Limb (tissue), 2 donors: Measurements from ENCODE around the gene ZDHHC14.
"Not testable (repeated sequence)": the region's sequence is repeated elsewhere in the genome, so short reads cannot be mapped to it uniquely, and the experiment has no call there.

Experiments
- DNase-seq, 2 donors: peaks; one replicate each; pipeline ENCODE4 v3.0.0-alpha.2; 2016; ENCODE audit errors: extremely low spot score in 2 of 2

ZDHHC14 gene

DNA sequence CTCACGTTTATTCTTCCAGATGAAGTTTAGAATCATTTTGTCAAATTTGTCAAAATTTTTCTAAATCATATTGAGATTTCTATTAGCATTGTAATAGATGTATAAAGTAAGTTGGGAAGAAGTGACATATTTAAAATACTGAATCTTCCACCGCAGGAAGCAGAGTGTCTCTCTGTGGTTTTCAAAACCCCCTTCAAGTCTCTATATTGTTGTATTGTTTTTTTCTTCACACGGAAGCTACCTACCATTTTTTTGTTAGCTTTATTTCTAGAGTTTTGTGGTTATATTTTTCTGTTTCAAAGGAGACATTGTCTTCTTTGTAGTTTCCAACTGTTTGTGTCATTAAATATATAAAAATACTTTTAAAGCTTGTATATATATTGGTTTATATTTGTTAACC lies 188.6 kb downstream of the ZDHHC14 start:
- DNase-seq, result no peak

DNA sequence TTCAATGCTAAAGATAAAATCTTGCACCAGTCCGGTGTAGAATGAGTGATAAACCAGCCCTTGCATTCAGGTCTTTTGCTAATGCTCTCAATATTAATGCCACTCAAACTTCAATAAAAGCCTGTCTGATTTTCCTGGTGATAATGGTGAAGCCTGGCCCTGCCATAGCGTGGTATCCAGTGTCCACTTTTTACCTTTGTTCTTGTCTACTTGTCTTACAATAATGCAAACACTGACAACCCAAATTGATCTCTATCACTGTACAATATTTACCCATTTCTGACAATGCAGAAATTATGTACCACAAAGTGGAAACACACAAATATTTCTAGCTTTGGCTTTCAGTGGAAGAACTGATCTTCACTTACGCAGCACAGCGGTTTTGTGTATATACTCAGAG lies 189.1 kb downstream of the ZDHHC14 start:
- DNase-seq, result no peak

DNA sequence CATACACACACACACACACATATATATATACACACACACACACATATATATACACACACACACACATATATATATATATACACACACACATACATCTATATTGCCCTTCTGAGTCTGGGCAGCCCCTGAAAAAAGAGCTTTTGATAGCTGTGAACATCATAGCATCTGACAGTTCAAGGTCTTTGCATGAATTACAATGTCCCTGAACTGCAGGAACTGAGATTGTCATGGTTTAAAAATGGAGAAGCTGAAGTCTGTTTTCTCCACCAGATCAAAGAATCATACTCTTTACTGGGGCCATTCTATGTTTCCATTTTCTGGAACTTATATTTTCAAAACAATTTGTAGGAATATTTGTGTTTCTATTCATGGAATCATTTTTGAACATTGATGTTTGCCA lies 189.8 kb downstream of the ZDHHC14 start:
- no peak for DNase-seq

DNA sequence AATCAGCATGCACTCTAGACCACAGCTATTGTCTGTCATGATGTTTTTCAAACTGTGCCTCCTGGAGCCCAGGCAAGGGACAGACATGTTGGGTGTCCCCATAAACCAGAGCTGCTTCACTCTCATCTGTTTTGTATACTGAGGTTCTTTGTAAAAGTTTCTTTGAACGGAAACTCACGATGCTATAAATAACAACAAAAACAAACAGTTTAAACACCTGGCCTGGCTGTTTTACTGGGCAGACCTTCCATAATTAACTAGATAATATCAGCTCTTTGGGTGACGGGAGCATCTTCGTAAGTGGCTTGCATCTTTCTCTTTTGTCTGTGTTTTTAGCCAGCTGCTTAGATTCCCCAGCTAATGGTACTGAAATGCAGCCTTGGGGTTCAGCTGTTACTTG lies 190.3 kb downstream of the ZDHHC14 start:
- no peak for DNase-seq

DNA sequence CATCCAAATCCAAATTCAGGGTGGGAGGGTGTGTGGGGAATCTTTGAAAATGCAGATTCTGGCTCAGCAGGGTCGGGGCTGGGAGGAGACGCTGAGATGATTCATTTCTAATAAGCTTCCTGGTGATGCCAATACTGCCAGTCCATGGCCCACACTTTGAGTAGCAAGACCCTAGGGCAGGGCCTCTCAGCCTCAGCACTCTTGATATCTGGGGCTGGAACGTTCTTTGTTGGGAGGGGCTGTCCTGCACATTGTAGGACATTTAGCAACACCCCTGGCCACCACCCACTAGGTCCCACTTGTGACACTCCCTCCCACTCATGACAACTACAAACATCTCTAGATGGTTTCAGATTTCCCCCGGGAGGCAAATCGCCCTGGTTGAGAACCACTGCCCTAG lies 191.0 kb downstream of the ZDHHC14 start:
- DNase-seq, result no peak

DNA sequence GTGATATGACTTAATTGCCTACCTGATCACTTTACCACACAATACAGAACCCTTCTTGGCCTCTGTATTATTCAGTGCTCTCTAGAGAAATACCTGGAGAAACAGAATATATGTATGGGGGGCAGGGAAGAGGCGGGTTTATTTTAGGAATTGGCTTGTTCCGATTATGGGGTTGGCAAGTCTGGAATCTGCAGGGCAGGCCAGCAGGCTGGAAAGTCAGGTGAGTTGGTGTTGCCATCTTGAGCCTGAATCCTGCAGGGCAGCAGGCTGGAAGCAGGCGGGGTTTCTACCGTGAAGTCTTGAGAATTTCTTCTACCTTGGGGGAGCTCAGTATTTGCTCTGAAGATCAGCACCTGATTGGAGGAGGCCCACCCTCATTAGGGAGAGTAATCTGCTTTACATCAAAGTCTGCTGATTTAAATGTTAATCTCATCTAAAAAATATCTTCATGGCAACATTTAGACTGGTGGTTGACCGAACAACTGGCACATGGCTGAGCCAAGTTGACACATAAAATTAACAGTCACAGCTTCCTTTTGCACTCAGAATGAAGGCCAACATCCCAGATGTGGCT lies 193.9 kb downstream of the ZDHHC14 start:
- no peak for DNase-seq

DNA sequence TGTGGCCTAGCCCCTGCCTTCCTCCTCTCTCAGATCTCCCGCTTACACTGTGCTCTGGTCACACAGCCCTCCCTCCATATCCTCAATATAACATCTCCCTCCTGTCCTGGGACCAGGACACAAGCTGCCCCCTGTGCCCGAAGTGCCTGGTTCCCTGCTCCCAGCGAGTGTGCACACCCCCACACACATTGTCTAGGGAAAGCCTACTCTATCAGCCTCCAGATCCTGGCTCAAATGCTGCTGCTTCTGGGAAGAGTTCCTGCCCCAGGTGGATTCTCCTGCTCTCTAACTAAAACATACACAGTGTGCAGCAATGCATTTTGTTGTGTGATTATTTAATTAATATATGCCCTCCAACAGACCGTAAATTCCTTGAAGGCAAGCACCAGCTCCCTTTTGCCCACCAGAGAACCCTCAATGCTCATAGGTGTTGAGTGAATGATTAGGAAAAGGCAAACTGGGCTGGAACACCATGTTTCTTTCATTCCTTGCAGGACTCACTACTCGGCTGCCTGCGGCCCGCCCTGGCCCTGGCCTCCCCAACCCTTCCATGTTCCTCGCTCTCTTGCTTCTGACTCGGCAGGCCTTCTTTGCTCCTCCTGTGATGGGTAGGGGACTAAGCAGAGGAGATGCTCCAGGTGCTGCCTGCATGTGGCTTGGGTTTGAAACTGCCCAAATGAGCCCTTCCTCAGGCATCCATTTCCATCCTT lies 194.6 kb downstream of the ZDHHC14 start:
- no peak for DNase-seq

DNA sequence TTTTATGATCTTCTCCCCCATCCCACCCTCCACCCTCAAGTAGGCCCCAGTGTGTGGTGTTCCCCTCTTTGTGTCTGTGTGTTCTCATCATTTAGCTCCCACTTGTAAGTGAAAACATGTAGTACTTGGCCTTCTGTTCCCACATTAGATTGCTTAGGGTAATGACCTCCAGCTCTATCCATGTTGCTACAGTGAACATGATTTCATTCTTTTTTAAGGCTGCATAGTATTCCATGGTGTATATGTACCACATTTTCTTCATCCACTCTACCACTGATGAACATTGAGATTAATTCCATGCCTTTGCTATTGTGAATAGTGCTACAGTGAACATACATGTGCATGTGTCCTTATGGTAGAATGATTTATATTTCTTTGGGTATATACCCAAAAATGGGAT lies 196.0 kb downstream of the ZDHHC14 start:
- DNase-seq, result not testable (repeated sequence)

DNA sequence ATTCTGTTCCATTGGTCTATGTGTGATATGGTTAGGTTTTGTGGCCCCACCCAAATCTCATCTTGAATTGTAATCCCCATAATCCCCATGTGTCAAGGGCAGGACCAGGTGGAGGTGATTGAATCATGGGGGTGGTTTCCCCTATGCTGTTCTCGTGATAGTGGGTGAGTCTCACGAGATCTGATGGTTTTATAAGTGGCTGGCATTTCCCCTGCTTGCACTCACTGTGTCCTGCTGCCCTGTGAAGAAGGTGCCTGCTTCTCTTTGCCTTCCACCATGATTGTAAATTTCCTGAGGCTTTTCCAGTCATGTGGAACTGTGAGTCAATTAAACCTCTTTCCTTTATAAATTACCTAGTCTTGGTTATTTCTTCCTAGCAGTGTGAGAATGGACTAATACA lies 197.5 kb downstream of the ZDHHC14 start:
- DNase-seq, result not testable (repeated sequence)

DNA sequence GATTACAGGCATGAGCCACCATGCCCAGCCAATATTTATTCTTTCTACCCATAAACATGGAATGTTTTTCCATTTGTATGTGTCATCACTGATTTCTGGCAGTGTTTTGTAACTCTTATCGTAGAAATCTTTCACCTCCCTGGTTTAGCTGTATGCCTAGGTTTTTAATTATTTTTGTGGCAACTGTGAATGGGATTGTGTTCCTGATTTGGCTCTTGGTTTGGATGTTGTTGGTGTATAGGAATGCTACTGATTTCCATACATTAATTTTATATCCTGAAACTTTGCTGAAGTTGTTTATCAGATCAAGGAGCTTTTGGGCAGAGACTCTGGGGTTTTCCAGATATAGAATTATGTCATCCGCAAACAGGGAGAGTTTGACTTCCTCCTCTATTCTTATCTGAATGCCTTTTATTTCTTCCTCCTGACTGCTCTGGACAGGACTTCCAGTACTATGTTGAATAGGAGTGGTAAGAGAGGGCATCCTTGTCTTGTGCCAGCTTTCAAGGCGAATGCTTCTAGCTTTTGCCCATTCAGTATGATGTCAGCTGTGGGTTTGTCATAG lies 198.6 kb downstream of the ZDHHC14 start:
- no peak for DNase-seq

DNA sequence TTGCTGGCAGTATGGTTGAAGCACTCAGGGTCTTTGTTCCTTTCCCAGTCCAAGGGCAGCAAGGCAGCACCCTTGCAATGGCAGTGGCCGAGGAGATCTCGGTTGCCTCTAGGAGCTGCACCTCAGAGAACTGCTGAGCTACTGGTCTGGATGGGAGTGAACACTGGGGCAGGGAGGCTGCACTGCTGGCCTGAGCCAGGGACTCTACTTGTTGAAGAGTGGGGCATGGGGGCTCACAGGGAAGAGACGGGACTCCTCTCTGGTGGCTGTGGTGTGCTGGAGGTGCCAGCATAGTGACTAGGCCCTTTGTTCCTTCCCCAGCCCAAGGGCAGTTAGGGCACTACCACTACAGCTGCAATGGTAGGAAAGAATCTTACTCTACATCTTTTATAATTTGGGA lies 203.0 kb downstream of the ZDHHC14 start:
- DNase-seq, result no peak

DNA sequence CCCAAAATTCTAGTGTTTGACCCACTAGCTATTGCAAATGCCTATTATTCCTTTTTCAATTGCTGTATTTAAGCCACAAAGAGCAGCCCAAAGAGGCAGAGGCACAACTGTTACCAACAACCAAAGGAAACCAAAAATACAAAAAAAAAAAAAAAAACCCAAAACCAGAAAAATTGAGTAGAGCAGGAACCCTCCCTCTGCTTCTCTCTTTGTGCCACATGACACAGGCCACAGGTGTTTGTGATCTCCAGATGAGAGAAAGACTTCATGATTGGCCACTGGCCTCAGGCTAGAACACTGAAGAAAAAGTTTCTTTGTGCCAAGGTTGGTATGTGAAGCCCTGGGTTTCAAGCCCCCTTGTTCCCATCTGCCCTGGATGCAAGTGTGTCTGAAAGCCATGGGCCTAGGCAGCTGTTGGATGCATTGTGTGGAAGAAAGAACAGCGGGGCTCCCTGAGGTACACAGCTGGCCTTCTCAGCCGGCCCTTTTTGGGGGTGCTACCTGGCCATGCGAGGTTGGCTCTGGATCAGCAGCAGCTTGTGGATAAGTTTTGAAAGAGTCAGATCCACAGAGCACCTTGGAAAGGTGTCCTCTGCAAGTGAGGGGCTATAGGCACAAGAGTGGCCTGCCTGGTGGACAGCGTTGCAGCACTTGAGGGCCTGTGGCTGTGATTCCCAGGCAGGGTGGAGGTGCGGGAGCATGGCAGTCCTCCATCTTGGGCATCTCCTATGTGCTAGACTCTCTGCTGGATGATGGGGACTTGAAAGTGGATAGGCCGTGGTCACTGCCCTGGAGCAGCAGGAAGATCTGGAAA lies 204.5 kb downstream of the ZDHHC14 start:
- DNase-seq, result no peak

DNA sequence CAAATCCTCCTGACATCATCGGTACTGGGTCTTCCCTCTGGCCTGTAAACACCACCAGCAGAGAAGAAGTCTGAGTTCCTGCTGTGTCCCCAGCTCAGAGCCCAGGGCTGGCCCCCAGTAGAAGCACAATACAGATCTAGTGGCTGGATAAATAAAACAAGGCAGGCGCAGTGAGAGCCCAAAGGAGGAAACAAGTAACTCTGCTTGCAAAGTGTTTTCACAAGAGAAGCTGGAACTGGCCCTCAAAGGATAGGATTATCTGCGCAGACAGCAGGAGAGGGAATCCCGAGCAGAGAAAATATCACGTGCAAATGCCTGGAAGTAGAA lies 205.1 kb downstream of the ZDHHC14 start:
- DNase-seq, result no peak

DNA sequence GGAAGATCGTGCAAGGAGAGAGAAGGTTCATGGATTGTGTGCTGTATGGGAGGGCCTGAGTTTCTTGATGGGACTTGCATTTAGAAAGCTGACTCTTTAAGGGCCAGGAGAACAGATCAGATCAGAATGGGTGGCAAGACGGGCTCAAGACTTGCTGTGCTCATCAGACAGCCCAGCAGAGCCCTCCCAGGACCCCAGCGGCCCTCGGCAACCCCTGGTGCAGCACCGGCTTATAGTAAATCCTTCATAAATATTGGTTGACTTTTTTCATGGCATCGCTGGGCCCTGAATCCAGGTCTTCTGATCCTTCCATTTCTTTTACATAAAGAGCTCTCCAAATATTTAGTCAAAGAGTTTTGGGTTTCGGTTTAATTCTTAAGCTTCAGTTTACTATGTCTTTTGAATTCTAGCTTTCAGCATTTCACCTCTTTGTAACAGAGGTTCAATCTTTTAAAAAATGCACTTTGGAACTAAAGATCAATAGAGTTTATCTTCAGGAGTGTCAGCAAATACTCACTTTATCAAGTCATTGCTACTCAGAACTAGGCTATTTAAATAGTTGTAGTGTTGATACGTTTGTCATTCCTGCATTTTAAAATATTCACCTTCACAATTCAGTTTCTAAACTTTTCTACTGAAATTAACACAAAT lies 205.6 kb downstream of the ZDHHC14 start:
- DNase-seq, result no peak

DNA sequence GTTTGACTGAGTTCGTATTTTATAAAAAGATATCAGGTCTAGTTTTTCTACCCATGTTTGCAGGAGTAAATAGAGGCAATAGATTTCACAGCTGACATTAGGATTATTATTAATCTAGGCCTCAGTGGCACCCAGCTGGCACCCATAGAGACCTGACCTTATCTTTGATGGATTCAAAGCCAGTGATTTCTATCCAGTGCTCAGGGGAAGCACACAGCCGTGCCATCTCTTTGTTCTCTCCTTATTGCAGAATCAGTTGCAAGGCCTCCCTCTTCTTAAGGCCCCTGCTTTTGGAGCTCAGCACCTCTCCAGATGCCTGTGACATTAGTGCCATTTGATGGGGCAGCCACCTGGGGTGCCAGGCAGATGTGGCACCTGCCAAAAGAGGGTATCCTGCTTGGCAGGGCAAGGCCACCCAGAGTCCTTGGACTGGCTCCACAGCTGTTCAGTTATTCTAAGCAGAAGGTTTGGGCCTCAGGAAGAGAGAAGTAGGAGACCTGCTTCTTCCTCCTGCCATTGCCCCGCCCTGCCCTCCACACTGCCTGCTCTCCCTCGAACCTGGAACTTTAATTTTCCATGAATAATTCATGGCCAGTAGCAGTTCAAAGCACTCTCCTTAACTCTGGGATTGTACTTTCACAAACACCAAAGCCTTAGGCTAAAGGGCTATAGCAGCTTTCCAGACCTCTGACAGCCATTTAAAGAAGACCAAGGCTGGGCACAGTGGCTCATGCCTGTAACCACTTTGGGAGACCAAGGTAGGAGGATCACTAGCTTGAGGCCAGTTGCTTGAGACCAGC lies 206.3 kb downstream of the ZDHHC14 start:
- no peak for DNase-seq

DNA sequence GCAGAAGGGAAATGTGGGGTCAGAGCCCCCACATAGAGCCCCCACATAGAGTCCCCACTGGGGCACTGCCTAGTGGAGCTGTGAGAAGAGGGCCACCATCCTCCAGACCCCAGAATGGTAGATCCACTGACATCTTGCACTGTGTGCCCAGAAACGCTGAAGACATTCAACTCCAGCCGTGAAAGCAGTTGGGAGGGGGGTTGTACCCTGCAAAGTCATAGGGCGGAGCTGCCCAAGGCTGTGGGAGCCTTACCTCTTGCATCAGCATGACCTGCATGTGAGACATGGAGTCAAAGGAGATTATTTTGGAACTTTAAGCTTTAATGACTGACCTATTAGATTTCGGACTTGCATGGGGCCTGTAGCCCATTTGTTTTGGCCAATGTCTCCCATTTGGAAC lies 209.7 kb downstream of the ZDHHC14 start:
- not testable (repeated sequence) for DNase-seq

DNA sequence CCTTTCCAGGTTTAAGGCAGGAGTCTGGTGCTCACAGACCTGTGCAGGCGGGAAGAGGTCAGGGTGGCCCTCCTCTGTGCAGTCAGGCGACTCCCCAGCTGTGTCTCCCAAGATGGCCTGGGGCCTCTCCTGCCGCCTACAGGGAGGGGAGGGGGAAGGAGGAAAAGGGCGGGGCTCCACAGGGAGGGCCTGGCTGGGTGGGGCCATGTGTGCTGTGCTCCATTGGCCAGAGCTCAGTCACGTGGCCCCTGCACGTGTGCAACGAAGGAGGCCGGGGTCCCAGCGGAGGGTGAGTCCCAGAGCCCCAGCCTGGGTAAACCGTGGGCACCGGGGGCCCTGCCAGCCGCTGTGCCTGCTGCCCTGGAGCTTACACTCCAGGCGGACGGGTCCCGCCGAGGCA lies 211.6 kb downstream of the ZDHHC14 start:
- no peak for DNase-seq

DNA sequence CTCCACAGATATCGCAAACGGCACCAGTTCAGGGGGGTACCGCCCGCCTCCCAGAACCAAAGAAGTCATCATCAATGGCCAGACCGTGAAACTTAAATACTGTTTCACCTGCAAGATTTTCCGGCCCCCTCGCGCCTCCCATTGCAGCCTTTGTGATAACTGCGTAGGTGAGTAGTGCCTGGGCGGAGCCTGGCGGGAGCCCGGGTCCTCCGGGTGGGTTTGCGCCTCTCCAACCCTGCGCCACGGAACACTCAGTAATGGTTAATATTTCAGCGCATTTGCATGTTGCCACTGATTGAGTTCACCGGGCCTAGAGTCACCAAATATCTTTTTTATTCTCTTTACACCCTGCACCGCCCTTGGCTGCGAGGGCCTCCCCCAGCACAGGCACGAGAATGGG lies 212.0 kb downstream of the ZDHHC14 start:
- no peak for DNase-seq

DNA sequence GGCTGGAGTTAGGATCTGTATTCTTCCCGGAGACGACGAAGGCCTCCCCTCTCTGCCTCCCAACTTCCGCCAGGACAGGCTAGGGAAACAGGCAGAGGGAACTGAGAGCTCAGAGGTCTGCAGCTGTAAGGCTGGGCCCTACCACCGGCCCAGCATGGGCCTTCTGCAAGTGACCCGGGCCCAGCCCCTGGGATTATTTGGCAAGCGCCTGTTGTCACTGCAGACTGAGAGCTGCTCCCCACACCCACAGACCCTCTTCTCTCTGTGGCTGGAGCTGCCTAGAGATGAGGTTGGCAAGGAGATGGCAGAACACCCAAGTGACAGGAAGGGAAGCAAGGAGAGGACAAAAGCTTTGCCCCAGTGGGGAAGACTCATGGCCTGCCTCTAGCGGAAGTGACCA lies 212.6 kb downstream of the ZDHHC14 start:
- no peak for DNase-seq

DNA sequence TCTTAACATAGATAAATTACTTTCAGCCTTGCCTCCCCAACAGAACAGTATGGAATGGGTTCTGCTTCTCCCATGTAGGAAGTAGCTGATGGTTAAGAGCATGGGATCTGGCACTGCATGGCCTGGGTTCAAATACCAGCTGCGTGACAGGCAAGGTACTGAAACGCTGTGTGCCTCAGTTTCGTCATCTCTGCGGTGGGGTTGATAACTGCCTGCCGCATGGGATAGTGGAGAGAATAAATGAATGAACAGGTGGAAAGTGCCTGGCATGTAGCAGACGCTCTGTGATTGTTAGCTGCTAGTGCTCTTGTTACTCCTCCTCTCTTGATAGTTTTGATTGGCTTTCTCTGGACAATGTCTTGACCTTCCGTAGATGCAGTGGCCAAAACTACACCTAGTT lies 213.3 kb downstream of the ZDHHC14 start:
- no peak for DNase-seq

DNA sequence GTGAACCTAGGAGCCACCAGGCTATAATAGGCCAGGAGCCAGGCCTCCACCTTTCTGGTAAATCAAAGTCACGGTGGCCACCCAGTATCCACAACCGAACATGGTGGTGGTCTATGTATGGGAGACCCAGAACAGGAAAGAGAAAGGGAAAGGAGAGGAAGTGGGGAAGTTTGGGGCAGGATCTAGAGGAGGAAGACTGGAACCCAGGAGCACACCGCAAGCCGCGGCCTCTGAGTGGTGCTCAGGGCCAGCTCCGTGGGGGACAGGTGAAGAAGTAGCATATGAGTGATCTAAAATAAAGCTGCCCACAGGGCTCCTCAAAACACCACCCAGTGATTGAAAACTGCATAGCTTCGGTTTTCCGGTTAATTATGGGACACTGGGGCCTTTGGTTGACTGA lies 214.8 kb downstream of the ZDHHC14 start:
- DNase-seq, result no peak
